Esophagus muscularis mucosa (tissue), 4 donors: ENCODE measurements around the gene DENND1C. TPM values are rescaled to one million over a fixed set of nuclear protein-coding genes. Genes with fewer than 3 reads are reported as not detected.
"Not testable (repeated sequence)": the region's sequence is repeated elsewhere in the genome, so short reads cannot be mapped to it uniquely, and the experiment has no call there.

Source experiments
- DNase-seq: peaks from one replicate; pipeline ENCODE4 v3.0.0-alpha.2; 2017; ENCODE audit errors: extremely low spot score
- H3K27ac ChIP-seq, 4 donors: fragments of 200-600 bp; sonication (generic); replicated peaks in 1 of 4; 1 replicate in 3 of 4; 2 replicates in 1 of 4; pipeline ENCODE4 v1.5.1; 2016 to 2019; ENCODE audit warnings: mild to moderate bottlenecking in 1 of 4
- H3K27me3 ChIP-seq, 4 donors: fragments of 200-600 bp; sonication (generic); one replicate each; pipeline versions ENCODE4 v1.5.1 to v1.6.0; 2016 to 2019
- H3K36me3 ChIP-seq, 4 donors: fragments of 200-600 bp; sonication (generic); one replicate each; pipeline ENCODE4 v1.5.1; 2016 to 2019
- H3K4me1 ChIP-seq, 4 donors: fragments of 200-600 bp; sonication (generic); one replicate each; pipeline ENCODE4 v1.5.1; 2016 to 2019
- H3K4me3 ChIP-seq, 4 donors: fragments of 200-600 bp; sonication (generic); 1 replicate in 2 of 4; 2 replicates in 2 of 4; pipeline ENCODE4 v1.5.1; 2016 to 2019; ENCODE audit warnings: mild to moderate bottlenecking in 4 of 4, moderate library complexity in 1 of 4
- H3K9me3 ChIP-seq, 4 donors: fragments of 200-600 bp; sonication (generic); 1 replicate in 3 of 4; 2 replicates in 1 of 4; pipeline ENCODE4 v1.5.1; 2016 to 2019
- CTCF ChIP-seq, 3 experiments: fragments of 200-600 bp in 2 of 3; fragments of 450-650 bp in 1 of 3; sonication (generic) in 2 of 3; IDR thresholded peaks; one replicate each; pipeline ENCODE4 v1.5.1; 2017 to 2019; ENCODE audit warnings: antibody characterized with exemption in 3 of 3, mild to moderate bottlenecking in 2 of 3, moderate library complexity in 1 of 3
- EP300 ChIP-seq: sonication (generic); formaldehyde crosslinking; IDR thresholded peaks from one replicate; pipeline ENCODE4 v1.6.1; 2017; ENCODE audit warnings: antibody characterized with exemption
- POLR2A ChIP-seq: fragments of 450-650 bp; IDR thresholded peaks from one replicate; pipeline ENCODE4 v1.6.1; 2017; ENCODE audit warnings: antibody characterized with exemption, moderate library complexity, mild to moderate bottlenecking, low read depth
- POLR2AphosphoS5 ChIP-seq, 2 donors: sonication (generic); formaldehyde crosslinking; IDR thresholded peaks; one replicate each; pipeline ENCODE4 v1.6.1; 2017; ENCODE audit warnings: antibody characterized with exemption in 2 of 2
- WGBS: methylation state at CpG from one replicate; pipeline ENCODE4 v1.1.5; 2018; 5-methylcytosine and 5-hydroxymethylcytosine counted together
- intact Hi-C: fragments of 100-400 bp; cut with DNase I; formaldehyde crosslinking; loops from one replicate; pipeline ENCODE4 v1.15.1; 2023
- total RNA-seq, 4 donors: library from RNA; depleted of rRNA; stranded (reverse); fragments of >200 nt; gene quantifications; one replicate each; pipeline versions ENCODE4 v1.1.0 to v1.2.1, GENCODE V29; 2016

Gene DENND1C
- total RNA-seq, 4 donors from 2014 or later: 0.13 to 2.8 (median 1.1) TPM

GRCh38 chr19:6509118-6509971, 27.8 kb upstream of the DENND1C start:
- peaks cover 0 to 11% (median 0%) of the 10 kb centered on the region in 4 donors for H3K27me3 ChIP-seq
- no peak overlapping the region for H3K4me3 ChIP-seq
- H3K4me1 ChIP-seq: no peaks in the 10 kb centered on the region
- no peak overlapping the region for H3K27ac ChIP-seq
- intact Hi-C loops: no loop called here
- 71% methylated on average over 20 of the region's 20 CpGs for WGBS
- TF ChIP-seq CTCF (IDR thresholded peaks at IDR 0.05) (no peak), POLR2AphosphoS5 (IDR thresholded peaks at IDR 0.05) (peak in 1 of 2 donors; percentile 16)
- no peaks in the 10 kb centered on the region for H3K9me3 ChIP-seq
- DNase-seq: no peak
- H3K36me3 ChIP-seq: no peaks in the 10 kb centered on the region

GRCh38 chr19:6508028-6508771, 26.6 kb upstream of the DENND1C start:
- peaks cover 0 to 22% (median 0%) of the 10 kb centered on the region in 4 donors for H3K27me3 ChIP-seq
- H3K4me3 ChIP-seq, intact Hi-C loops, H3K36me3 ChIP-seq, H3K4me1 ChIP-seq, DNase-seq, H3K9me3 ChIP-seq, H3K27ac ChIP-seq: not testable (repeated sequence)
- 89% methylated on average over 9 of the region's 9 CpGs for WGBS

- no peak overlapping the region for H3K27ac ChIP-seq
- H3K4me3 ChIP-seq: no peak overlapping the region
- H3K4me1 ChIP-seq: peaks cover 11 to 16% (median 15%) of the 10 kb centered on the region in 4 donors
- H3K9me3 ChIP-seq: no peaks in the 10 kb centered on the region
- H3K36me3 ChIP-seq: no peaks in the 10 kb centered on the region
- intact Hi-C loops: no loop called here
- WGBS: 80% methylated on average over 9 of the region's 9 CpGs
- peaks cover 0 to 68% (median 22%) of the 10 kb centered on the region in 4 donors for H3K27me3 ChIP-seq
- no peak for DNase-seq
- TF ChIP-seq POLR2AphosphoS5 (IDR thresholded peaks at IDR 0.05) (no peak), POLR2A (no peak), EP300 (no peak), CTCF (IDR thresholded peaks at IDR 0.05) (no peak)
These were observed 22.0 kb upstream of the DENND1C start for GRCh38 chr19:6503407-6504201.

- H3K36me3 ChIP-seq: no peaks in the 10 kb centered on the region
- WGBS: 0% methylated on average over 2 of the region's 71 CpGs
- H3K4me3 ChIP-seq: peak within 1 kb of the TSS; percentile 46 to 54 (median 47)
- no peak for DNase-seq
- peaks cover 11 to 16% (median 15%) of the 10 kb centered on the region in 4 donors for H3K4me1 ChIP-seq
- H3K9me3 ChIP-seq: no peaks in the 10 kb centered on the region
- intact Hi-C loops: no loop called here
- H3K27ac ChIP-seq: no peak within 1 kb of the TSS
- no peak for TF ChIP-seq POLR2A
- no peak for TF ChIP-seq EP300
- no peak for TF ChIP-seq CTCF (IDR thresholded peaks at IDR 0.05)
- peaks cover 0 to 70% (median 24%) of the 10 kb centered on the region in 4 donors for H3K27me3 ChIP-seq
These were observed 20.4 kb upstream of the DENND1C start, which contains the start of gene TUBB4A for GRCh38 chr19:6501740-6502648. TSS of gene TUBB4A (minus strand) at chr19:6502309. CDS start at chr19:6502212, 97 bp downstream.
